ENCODE measurements around the gene EGFL8.
"Not testable (repeated sequence)": the region's sequence is repeated elsewhere in the genome, so short reads cannot be mapped to it uniquely, and the experiment has no call there.

The EGFL8 gene

DNA sequence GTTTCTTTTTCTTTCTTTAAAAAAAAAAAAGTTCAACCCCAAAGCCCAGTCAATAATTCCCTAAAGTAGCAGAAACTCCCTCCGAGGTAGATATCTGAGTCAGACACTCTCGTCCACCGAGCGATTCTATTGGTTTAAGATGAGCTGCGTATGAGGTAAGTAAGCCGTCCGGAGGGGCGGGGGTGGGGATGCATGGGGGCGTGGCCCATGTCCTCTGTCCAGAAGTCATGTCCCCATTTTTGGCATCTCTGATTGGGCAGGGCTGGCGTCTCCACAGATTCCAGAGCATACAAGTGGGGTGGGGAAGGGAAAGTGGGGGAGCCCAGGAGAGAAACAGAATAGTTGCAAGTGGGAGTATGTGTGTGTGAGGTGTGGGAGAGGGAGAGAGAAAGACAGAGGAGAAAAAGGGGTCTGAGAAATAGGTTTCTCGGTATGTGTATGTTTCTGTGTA, 21.3 kb downstream of the EGFL8 start:
- peak; percentile 66 for DNase-seq

DNA sequence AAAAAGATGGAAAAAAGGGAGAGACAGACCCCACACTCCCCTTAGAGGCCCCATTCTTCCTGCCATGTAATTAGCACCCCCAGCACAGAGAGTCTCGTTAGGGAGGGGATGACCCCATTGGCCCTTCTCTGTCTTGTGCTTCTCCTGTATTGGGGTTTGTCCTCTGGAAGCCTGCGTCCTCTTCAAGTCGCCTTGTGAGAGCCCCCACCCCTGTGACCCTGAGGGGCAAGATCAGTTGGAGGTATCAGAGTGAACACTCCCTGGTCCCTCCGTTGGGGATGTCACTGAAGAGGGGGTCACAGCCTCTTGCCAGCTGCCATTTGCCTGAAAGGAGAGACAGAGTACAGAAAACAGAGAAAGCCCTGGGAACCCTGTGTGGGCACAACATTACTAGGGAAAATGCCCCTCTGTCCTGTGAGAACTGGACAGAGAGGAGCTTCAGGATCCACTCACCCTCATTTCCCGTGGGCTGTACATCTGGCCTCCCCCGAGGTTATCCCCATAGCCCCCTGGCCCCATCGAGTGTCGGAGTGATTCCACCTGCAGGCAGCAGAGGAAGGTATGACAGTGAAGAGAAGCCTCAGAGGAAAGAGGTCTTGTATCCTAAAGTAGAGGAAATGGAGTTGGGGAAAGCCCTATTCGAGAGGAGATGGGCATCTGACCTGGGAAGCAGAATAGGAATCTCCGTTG, 21.9 kb downstream of the EGFL8 start:
- not testable (repeated sequence) for DNase-seq

DNA sequence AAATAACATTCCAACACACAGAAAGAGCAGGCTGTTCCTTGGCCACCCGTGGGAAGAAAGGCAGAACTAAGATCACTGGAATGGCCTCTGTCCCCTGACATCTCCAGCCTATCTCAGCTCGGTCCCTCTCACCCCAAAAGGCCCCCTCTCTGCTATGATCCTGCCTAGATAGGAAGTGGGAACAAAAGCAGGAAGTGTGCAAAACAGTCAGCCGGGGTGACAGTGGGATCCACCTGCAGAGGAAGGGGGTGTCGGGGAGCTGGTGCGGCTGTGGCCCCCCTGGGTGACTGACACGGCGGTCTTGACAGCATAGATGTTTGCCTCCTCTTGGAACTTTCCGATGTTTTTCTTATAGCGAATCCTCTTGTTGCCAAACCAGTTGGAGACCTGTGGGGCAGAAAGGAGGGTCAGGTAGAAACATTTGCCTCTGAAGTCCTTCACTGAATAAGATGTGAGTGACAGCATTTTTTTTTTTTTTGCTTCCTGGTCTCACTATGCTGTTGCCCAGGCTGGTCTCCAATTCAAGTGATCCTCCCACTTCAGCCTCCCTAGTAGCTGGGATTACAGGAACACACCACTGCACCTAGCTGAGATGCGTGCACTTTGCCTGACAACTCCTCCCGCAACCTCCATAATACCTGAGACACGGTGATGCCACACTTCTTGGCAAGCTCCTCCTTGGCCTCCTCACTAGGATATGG, 22.8 kb downstream of the EGFL8 start:
- no peak for DNase-seq

DNA sequence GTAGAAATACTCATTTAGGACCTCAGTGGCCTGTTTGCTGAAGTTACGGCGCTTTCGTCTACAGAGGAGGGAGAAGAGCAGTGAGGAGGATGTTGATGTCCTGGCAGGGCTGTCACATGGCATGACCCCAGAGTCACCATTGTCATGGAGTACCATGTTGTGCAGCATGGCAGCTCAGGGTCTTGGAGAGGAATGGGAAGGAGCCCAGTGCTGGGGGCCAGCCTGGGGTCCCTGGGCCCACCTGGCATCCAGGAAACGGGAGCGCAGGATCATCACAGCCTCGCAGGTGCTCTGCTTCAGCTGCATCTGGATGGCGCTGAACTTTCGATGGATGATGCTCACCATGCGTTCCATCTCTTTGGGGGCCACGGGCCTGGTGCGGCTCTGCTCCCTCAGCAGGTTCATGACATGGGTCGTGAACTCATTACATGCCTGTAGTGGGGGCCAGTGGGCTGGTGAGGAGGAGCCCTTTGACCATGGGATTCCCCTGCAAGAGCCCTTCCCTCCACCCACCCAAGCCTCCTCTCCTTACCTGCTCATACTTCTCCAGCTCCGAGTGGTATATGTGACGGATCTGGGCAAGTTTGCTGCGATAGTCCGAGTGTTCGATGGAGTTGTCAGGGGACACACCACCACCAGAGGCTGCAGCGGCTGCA, 23.5 kb downstream of the EGFL8 start:
- not testable (repeated sequence) for DNase-seq

DNA sequence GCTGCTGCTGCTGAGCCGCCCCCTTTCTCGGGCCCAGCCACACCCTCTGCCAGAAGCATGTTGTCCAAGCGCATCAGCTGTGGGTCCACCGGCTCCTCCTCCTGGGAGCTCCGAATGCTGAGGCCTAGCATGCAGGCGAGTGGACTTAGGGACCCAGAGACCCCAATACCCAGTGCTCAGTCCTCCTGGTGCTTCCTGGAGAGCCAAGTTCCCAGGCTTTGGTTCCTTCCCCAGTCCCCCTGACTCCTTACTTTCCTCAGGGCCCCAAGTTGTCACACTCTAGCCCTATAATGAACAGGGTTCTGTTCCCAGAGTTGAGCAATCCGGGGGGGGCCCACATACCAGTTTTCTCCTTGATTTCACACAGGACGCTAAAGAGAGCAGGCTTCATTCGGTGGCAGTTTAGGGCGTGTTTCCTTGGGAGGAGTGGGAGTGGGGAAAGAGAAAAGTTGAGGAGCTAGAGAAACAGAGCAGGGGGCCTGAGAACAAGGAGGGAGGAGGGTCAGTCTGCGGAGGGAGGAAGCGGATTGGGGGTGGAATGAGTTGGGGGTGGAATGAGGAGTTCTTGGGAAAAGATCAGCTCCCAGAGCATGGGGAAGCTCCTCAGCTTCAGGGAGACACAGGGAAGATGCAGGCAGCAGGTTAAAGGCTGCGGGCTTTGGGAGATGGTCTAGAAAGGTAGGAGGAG, 24.1 kb downstream of the EGFL8 start:
- no peak for DNase-seq

DNA sequence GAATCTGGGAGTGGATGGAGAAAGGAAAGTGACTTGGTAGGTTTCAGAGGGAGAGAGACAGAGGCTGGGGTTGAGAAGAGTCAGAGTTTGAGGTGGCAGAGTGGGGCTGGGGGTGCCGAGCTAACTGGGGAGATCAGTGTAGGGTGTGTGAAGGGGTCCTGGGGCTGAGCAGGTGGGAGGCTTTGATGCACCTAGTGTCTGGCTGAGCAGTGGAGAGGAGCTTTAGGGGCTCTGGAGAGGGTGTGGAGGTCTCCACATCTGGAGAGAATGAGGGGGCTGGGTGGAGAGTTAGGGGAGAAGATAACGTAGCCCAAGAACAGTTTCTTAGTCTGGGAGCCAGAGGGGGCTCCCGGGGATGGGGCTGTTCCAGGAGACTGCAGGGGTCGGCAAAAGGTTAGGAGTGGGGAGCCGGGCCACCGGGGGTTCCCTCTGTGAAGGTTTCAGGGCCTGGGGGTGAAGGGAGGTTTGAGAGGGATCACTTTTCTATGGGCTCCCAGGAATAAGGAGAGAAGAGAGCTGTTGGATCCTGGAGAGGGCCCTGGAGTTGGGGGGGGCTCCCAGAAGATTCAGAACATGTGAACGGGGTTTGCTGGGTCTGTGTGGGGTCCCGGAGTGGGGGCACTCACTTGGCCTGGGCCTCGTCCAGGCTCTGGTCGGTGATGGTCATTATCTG, 24.8 kb downstream of the EGFL8 start:
- no peak for DNase-seq

DNA sequence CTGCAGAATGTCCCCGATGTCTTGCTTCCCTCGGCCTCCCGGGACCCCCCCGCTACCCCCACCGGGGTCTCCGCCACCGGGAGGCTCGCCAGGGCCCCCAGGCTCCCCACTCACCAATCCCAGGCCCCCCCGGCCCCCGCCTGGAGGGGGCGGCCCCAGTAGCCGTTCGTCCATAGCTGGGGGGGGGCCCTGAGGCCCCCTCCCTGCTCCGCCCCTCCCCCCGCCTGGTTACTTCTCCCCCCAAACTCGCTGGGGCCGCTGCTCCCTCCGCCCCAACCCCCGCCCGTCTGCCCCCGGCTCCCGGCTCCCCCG, 25.3 kb downstream of the EGFL8 start:
- no peak for DNase-seq

DNA sequence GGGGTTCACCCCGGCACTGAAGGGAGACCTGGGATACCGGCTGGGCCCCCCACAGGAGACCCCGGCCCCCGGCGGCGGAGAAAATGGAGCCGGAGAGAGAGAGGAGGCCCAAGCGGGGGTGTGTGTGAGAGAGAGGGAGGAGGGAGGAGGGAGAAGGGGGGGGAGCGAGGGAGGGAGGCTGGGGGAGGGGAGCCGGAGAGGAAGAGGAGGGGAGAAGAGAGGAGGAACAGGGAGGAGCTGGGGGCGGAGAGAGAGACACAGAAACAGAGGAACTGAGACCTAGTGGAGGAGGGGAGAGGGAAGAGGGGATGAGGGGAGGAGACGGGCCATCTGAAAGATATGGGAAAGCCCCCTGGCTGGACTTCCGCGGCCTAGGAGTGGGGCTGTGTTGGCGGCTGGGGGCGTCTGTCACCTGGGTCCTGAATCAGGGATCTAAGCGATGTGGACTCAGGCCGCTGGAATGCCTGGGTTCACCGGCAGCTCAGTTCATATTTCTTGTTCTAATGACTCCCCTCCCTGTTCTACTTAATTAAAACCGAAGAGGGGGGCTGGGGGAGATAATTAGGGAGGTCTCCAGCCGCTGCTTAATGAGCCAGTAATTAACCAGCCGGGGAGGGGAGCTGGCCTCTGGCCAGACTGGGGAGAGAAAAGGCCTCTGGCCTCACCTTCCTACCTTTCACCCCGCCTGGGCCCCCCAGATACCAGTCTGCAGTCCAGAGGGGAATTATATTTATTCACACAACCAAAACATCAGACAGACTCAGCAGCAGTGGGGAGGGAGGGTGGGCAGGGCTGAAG, 25.9 kb downstream of the EGFL8 start, which contains the start of gene PBX2:
Gene PBX2, minus strand, starts transcription at position 149 of the 798 bp plus-strand sequence. CDS start 287 bp downstream, outside the sequence.
- peak; percentile 84 for DNase-seq

DNA sequence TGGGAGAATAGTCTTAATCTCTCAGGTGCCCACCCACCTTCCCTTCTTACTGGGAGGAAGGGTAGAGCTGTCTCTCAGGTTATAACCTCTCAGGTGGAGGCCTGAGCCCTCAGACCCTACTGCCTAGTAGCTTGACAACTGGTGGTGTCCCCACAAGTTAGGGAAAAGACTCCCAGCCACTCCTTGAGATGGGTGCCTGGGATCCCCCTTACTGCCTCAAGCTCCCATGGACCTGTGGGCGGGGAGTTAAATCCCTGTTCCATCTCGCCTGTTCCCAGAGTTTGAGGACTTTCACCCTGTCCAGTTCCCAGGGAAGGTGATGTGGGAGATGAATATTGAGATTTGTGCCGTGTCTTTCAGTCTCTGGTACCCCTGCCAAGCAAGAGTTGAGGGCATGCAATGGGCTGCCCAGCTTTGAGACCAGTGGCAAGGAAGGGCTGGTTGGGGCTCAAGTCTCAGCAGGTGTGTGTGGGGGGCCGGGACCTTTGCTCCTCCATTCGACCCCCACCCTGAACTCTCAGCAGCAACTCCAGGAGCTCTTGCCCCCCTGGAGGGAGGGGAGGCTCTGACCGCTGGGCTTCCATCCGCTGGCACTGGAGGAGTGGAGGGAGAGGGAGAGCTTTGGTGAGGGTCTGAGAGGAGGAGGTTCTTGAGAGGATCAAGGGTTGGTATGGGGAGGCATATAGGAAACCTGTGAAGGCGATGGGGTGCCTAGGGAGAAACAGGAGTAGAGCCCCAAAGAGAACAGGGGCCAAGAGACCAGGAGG, 26.7 kb downstream of the EGFL8 start:
- DNase-seq = no peak

DNA sequence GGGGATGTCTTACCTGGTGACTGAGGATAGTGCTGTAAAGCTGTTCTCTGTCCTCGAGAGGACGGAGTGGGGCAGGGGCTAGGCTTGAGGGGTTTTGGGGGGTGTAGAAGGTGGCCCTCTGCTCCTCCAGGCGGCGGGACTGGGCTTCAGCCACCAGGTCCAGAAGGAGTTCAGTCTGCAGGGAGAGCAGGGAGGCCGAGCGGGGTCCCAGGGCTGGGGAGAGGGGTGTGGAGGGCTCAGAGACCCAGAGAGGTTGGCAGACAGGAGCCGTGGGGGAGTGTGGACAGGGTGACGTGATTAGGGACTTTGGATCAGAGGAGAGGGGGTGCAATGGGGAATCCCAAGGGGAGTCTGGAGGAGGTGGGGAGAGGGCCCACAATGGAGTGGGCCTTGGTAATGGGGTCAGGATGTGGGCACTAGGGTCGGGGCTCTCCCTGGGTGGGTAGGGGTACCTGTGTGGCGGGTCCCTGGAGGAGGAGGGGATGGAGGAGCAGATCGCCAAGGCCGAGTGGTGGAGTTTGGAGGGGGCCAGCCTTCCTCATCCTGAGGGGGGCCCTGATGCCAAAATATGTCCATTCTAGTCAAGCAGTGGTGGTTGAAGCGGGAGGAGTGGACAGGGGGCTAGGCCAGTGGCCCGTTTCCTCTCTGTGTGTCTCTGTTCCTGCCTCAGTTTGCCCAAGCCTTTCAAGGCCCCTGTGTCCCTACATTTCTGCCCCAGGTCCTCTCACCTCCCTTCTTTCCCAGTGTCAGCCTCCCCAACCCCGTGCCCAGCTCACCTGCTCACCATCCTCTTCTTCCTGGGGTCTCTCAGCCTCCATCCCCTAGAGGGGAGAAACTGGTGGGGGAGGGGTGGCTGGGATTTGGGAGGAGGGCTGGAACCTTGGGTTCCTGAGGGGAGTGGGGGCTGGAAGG, 27.6 kb downstream of the EGFL8 start:
- peak; percentile 13 for DNase-seq

DNA sequence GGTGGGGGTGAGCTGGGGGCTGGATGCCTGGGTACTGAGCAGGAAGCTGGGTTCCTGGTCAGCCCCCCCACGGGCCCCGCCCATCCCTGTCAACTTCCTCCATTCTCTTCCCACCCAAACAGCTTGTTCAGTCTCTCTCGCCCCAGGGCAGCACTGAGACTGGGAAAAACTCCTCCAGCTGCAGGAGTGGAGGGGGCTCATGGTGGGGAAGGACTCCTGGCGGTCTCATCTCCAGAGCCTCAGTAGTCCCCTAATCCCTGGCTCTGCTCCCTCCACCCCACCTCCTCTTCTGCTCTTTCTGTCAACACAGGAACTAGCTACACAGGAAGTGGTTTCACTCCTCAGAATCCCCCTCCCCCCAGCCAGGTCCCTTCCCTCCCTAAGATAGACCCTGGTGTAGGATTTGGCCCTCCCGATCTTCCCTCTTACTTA, 28.2 kb downstream of the EGFL8 start, which contains the start of gene GPSM3:
Gene GPSM3, minus strand, starts transcription at position 36 of the 432 bp plus-strand sequence. CDS start 130 bp downstream, outside the sequence.
- DNase-seq = peak; percentile 58

DNA sequence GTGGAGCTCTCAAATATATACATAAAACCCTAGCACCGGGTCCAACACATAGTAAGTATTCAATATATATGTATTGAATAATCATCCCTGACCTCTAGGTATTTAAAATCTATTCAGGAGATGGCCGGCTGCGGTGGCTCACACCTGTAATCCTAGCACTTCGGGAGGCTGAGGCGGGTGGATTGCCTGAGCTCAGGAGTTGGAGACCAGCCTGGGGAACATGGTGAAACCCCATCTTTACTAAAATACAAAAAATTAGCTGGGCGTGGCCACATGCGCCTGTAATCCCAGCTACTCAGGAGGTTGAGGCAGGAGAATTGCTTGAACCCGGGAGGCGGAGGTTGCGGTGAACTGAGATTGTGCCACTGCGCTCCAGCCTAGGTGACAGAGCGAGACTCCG, 28.7 kb downstream of the EGFL8 start:
- DNase-seq = not testable (repeated sequence)

DNA sequence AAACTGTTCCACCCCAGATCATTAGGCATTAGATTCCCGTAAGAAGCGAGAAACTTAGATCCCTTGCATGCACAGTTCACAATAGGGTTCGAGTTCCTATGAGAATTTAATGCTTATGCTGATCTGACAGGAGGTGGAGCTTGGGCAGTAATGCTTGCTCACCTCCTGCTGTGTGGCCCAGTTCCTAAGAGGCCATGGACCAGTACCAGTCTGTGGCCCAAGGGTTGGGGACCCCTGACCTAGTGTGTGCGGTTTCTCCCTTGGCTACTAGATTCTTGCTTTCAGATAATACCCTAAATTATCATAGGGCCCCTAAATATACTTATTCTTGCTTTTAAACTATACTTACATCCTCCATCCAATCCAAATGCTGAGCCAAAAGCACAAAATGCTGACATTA, 30.0 kb downstream of the EGFL8 start:
- no peak for DNase-seq

DNA sequence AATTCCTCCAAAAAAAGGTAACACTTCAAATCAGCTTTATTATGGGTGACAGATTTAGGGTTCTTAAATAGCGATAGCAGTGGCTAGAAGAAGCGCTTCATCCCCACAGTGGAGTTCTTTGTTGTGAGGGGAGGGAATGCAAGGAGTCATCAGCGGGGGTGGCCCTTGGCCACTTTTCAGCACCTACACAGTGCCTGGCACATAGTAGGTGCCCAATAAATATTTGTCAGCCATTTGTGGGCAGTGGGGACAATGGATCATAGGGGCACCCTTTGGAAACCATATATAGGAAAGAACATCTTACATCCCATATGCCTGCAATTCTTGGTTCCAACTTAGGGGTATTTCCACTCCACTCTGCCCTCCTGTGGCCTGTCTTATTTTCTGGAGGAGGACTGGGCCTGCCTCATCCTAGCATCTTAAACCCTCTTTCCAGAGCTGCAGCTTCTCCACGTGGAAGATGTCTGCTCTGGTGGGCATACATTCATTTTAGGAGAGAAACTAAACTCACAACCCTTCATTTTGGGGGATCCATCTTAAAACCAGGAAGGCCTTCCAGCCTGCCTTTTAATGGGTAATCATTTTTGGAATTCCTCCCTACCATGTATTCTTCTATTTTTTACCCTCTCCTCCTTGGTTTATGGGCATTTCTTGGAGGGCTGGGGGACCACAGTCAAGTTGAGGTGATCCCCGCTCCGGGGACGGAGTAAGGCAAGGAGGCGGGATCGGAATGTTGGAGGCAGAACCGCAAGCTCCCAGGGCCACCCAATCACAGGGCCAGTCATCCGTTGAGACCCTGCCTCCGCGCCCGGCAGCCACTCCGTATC, 30.6 kb downstream of the EGFL8 start:
- DNase-seq = peak; percentile 36

DNA sequence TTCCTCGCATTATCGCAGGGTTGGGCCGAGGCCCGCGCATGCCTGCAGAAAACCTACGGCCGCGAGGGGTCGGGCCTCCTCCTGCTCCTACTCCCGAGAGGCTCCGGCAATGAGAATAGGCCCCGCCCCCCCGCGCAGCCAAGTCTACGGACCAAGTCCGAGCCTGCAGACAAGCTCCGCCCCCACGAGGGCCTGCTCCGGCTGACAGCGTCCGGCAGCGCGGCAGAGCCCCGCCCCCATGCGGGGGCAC, 31.2 kb downstream of the EGFL8 start:
- DNase-seq = peak; percentile 100

DNA sequence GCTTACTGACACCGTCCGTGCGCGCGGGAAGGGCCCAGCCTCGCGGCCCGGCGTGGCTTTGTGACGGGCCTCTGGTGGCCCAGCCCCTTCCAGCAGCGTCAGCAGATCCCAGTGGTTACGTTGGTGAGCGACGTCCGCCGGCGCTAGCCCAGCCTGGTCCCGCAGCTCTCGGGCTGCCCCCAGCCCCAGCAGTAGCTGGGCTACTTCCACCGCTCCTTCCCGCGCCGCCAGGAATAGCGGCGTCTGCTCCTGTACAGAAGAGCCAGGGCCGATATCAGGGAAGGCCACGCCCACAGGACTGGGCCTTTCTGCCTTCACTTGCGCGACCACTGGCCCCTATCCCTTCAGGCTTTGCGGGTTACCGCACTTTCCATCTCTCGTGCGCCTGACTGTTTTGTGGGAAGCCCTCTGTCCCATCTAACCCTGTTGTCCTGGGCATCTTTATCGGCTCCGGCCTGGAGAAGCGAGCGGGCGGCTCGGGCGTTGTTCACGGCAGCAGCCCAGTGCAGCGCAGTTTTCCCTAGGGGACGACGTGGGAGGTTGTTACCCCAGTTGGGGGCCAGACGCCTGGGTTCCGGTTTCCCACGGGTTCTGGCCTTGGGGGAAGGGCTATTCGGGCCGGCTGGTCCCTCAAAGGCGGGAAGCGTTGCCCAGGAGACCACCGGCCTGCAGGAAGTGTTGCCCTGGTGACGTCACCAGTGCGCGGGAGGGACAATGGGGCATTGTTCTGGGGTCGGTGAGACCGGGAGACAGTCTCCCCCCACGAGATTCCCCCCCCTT, 31.7 kb downstream of the EGFL8 start:
- DNase-seq = peak; percentile 60

DNA sequence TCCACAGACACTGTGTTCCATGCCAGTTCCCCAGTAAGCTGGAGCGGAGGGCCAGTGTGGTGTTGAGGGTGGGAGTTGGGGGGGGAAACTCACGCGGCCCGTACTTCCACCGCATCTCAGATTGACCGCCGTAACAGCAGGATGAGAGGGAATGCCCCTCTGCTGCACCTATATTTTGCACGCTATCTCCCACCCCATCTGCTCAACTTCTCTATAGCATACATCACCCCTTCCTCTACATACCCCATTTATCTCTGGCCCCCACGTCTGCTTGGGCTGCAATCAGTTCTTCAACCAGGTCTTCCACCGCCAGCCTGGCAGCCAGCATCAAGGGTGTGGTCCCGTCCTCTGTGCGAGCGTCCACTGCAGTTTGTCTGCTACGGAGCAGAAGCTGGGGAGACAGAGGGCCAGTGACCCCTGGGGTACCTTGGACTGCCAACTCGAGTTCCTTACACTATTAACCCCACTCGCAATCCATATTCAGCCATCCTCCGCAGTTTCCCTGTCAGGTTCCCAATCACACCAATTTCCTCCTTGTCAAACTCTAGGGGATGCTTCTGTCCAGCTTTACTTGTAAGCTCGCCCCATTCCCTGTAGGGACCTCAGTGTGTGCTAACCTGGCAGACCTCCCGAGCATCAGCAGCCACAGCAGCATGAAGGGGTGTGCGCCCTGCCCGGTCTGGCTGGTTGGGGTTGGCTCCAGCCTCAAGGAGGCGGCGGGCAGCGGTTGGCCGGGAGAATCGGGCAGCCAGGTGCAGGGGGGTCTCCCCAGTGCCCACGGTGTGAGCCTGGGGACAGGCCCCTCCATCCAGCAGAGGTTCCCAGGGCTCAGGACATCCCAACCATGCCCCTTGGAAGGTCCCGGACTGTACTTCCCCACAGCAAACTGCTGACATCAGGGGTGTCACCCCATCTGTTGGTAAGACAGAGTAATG, 32.6 kb downstream of the EGFL8 start:
- DNase-seq = no peak

All from stimulated activated CD4-positive, alpha-beta T cell treated with anti-CD3 and anti-CD28 coated beads, Interleukin-4, amount 100 ng/mL, for 24 hours (primary cell).